Colonic mucosa (tissue), 4 donors: Measurements from ENCODE around the gene MYO19. TPM values are rescaled to one million over a fixed set of nuclear protein-coding genes. Genes with fewer than 3 reads are reported as not detected.

Experiments used
- DNase-seq: peaks from one replicate; pipeline ENCODE4 v3.0.0-alpha.2; 2020
- H3K27ac ChIP-seq: fragments of 200-600 bp; one replicate; pipeline ENCODE4 v1.8.0; 2021
- H3K27me3 ChIP-seq: fragments of 200-600 bp; one replicate; pipeline ENCODE4 v1.8.0; 2021
- H3K36me3 ChIP-seq: fragments of 200-600 bp; one replicate; pipeline ENCODE4 v1.8.0; 2021
- H3K4me1 ChIP-seq: fragments of 200-600 bp; one replicate; pipeline ENCODE4 v1.8.0; 2021; ENCODE audit warnings: mild to moderate bottlenecking
- H3K4me3 ChIP-seq: fragments of 200-600 bp; one replicate; pipeline ENCODE4 v1.8.0; 2021
- H3K9ac ChIP-seq, 2 donors: one replicate each; pipeline ENCODE4 v1.7.0; 2013; ENCODE audit warnings: control low read depth in 2 of 2, low read depth in 2 of 2, low read length in 2 of 2
- H3K9me3 ChIP-seq: fragments of 200-600 bp; one replicate; pipeline ENCODE4 v1.8.0; 2021
- intact Hi-C: fragments of 100-400 bp; cut with DNase I; formaldehyde crosslinking; loops from one replicate; pipeline ENCODE4 v1.14.1; 2022
- total RNA-seq, 2 donors: library from RNA; stranded (reverse); fragmentation: NEBNext Ultra II Directional in 1 of 2; extraction: Animal tissue kit (Norgen Biotek cat#: 25700) in 1 of 2; gene quantifications; one replicate each; pipeline ENCODE4 v1.2.1, GENCODE V29; 2021
- TF ChIP-seq, protein P1 (sequence below): fragments of 200-600 bp; IDR thresholded peaks from one replicate; pipeline ENCODE4 v1.8.0; 2022; ENCODE audit warnings: antibody characterized with exemption, mild to moderate bottlenecking
- donor health status: healthy.
- donor health status: DM: no; HTN: no; CAD: no.
- donor health status: DM: no; HTN: no; CAD: no.

MYO19 gene
- total RNA-seq, 2 donors from 2014 or later, result 48.8 to 149 TPM

DNA sequence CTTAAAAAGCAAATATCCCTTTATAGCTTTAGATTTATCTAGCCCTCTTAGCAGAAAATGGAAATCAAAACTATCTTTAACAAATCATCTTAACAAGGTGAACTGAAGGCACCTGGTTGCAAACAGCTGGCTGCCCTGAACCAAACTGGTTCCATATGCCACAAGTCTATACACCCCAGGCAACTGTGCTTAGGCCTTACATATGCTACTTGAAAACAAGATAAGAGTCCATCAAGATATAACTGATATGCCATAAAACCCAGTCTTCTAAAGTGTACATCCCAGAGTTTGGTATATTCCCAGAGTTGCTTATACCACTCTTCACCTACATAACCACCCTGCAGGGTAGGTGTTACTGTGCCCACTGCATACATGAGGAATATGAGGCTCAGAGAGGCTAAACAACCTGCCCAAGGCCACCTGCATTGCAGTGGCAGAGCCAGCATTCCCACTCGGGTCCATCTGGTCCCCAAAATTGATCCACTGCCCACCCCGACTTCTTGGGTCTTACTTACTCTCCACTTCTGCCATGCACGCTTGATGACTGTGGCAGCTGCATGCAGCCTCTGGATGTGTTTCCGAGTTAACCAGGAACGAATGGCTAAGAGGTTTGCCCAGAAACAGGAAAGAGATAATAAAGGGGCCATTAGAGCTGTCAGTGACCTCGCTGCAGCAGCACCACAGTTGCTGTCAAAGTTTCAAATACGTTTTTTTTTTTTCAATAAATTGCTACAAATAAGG, 35.9 kb downstream of the MYO19 start:
- Histone ChIP-seq H3K9ac (no peak overlapping the region), H3K27me3 (no peaks in the 10 kb centered on the region), H3K9me3 (no peaks in the 10 kb centered on the region), H3K4me3 (no peak overlapping the region), H3K27ac (no peak overlapping the region), H3K4me1 (no peaks in the 10 kb centered on the region), H3K36me3 (no peaks in the 10 kb centered on the region)
- intact Hi-C loops, result no loop called here
- TF ChIP-seq, protein P1, sequence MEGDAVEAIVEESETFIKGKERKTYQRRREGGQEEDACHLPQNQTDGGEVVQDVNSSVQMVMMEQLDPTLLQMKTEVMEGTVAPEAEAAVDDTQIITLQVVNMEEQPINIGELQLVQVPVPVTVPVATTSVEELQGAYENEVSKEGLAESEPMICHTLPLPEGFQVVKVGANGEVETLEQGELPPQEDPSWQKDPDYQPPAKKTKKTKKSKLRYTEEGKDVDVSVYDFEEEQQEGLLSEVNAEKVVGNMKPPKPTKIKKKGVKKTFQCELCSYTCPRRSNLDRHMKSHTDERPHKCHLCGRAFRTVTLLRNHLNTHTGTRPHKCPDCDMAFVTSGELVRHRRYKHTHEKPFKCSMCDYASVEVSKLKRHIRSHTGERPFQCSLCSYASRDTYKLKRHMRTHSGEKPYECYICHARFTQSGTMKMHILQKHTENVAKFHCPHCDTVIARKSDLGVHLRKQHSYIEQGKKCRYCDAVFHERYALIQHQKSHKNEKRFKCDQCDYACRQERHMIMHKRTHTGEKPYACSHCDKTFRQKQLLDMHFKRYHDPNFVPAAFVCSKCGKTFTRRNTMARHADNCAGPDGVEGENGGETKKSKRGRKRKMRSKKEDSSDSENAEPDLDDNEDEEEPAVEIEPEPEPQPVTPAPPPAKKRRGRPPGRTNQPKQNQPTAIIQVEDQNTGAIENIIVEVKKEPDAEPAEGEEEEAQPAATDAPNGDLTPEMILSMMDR, result no peak
- no peak for DNase-seq

DNA sequence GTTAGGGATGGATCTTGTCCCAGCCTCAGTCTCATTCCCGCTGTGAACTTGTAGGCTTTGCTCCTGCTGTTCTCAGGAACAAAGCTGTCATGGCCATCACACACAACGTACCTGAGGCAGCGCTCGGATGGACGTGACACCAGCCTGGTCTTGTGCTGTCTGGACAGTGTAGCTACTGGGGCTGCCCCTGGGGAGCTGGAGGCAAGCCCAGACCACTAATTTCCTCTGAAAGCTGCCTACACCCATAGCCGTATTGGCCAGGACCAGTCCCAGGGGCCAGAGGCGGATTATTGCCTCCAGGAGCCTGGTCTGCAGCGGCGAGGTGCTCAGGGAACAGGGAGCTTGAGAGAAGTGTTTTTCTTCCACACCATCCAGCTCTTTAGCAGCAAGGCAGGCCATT, 36.5 kb downstream of the MYO19 start:
- H3K36me3 ChIP-seq, result no peaks in the 10 kb centered on the region
- intact Hi-C loops, result no loop called here
- H3K4me3 ChIP-seq, result no peak overlapping the region
- TF ChIP-seq, protein P1, result no peak
- no peaks in the 10 kb centered on the region for H3K9me3 ChIP-seq
- H3K4me1 ChIP-seq, result no peaks in the 10 kb centered on the region
- no peak overlapping the region for H3K9ac ChIP-seq
- H3K27me3 ChIP-seq, result no peaks in the 10 kb centered on the region
- no peak for DNase-seq
- H3K27ac ChIP-seq, result no peak overlapping the region

DNA sequence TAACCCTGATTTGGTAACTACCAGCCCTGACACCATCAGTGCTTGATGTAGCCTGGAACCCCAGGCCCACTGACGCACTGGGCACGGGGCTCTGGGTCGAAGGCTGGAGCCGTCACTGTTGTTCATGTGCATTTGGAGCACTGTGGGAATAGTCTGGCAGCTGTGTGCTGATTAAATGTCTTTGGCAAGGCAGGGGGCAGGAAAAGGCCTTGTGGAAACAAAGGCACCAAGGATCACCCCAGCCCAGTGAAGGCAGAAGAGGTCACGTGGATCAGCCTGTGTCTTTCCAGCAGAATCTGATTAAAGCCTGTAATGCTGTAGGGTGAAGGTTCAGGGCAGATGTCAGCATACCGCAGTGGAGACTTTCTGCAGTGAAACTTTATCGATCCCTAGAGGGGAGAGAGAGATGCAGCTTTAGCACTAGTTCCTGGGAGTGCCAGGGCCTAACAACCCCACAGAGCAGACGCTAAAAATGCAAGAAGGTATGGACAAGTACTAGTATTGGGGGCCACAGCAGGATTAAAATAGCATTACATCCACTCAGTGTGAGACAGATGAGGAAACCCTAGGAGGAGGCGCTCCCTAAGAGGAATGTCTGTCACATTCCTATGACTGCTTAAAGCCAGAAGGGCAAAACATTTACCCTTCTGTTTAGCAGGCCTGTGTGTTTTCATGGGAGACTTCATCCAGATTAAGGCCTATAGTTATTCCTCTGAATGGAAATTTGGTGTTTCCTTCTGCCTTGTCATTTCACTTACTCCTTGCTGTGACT, 38.5 kb downstream of the MYO19 start:
- intact Hi-C loops, result no loop called here
- no peaks in the 10 kb centered on the region for H3K9me3 ChIP-seq
- H3K4me1 ChIP-seq, result no peaks in the 10 kb centered on the region
- no peak overlapping the region for H3K9ac ChIP-seq
- DNase-seq, result no peak
- H3K4me3 ChIP-seq, result no peak overlapping the region
- no peak overlapping the region for H3K27ac ChIP-seq
- no peaks in the 10 kb centered on the region for H3K27me3 ChIP-seq
- TF ChIP-seq, protein P1, result no peak
- H3K36me3 ChIP-seq, result no peaks in the 10 kb centered on the region

DNA sequence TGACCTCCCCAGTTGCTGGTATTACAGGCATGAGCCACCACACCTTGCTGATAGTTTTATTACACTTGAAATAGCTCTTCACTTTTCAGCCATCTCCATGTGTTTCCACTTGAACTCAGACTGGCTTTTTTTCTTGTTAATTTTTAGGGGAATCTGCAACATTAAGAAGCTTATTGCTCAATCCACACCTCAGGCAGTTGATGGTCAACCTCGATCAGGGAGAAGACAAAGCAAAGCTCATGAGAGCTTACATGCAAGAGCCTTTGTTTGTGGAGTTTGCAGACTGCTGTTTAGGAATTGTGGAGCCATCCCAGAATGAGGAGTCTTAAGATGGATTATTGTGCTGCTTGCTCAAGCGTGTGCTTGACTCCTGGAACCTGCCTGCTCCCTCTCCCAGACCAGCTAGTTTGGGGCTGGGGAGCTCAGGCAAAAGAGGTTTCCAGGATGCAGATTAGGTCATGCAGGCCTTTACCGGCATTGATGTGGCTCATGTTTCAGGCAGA, 39.5 kb downstream of the MYO19 start:
- H3K9ac ChIP-seq, result no peak overlapping the region
- TF ChIP-seq, protein P1, result no peak
- H3K27me3 ChIP-seq, result no peaks in the 10 kb centered on the region
- H3K27ac ChIP-seq, result no peak overlapping the region
- H3K36me3 ChIP-seq, result no peaks in the 10 kb centered on the region
- no peak for DNase-seq
- intact Hi-C loops, result no loop called here
- H3K4me1 ChIP-seq, result no peaks in the 10 kb centered on the region
- H3K4me3 ChIP-seq, result no peak overlapping the region
- no peaks in the 10 kb centered on the region for H3K9me3 ChIP-seq

DNA sequence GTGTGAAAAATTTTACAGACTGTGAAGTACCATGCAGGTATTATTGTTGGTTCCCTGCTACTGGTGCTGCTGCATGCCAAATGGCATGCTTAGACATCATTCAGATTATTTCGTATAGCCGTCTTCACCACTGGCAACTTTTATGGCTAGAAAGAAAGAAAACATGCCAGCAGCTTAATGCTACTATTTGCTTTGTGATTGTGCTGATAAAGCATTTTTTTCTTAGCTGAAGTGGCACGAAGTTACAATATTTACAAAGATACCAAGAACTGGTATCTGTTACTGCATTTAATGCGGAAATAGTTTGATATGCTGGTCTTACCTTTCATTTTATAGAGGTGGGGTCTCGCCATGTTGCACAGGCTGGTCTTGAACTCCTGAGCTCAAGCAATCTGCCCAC, 40.0 kb downstream of the MYO19 start:
- Histone ChIP-seq H3K4me3 (no peak overlapping the region), H3K4me1 (no peaks in the 10 kb centered on the region), H3K9me3 (no peaks in the 10 kb centered on the region), H3K27ac (no peak overlapping the region), H3K27me3 (no peaks in the 10 kb centered on the region), H3K36me3 (no peaks in the 10 kb centered on the region), H3K9ac (no peak overlapping the region)
- DNase-seq, result no peak
- TF ChIP-seq, protein P1, result no peak
- intact Hi-C loops, result no loop called here
